Suprapubic skin (tissue), 4 donors: ENCODE data around the gene UBE2J1. TPM values are rescaled to one million over a fixed set of nuclear protein-coding genes. Genes with fewer than 3 reads are reported as not detected.

Experiments
- DNase-seq, 2 donors: peaks; one replicate each; pipeline ENCODE4 v3.0.0-alpha.2; 2019; ENCODE audit warnings: low spot score in 2 of 2
- H3K27ac ChIP-seq: fragments of 200-600 bp; sonication (generic); one replicate; pipeline ENCODE4 v1.5.1; 2019
- H3K27me3 ChIP-seq: fragments of 200-600 bp; sonication (generic); one replicate; pipeline ENCODE4 v1.5.1; 2019
- H3K36me3 ChIP-seq: fragments of 200-600 bp; sonication (generic); one replicate; pipeline ENCODE4 v1.5.1; 2019
- H3K4me1 ChIP-seq: fragments of 200-600 bp; sonication (generic); one replicate; pipeline ENCODE4 v1.5.1; 2019
- H3K4me3 ChIP-seq: fragments of 200-600 bp; sonication (generic); one replicate; pipeline ENCODE4 v1.5.1; 2019; ENCODE audit warnings: mild to moderate bottlenecking
- H3K9me3 ChIP-seq: fragments of 200-600 bp; sonication (generic); one replicate; pipeline ENCODE4 v1.5.1; 2019
- EP300 ChIP-seq: sonication (generic); formaldehyde crosslinking; IDR thresholded peaks from one replicate; pipeline ENCODE4 v1.6.1; 2017; ENCODE audit warnings: antibody characterized with exemption
- POLR2A ChIP-seq, 2 donors: fragments of 450-650 bp; IDR thresholded peaks; one replicate each; pipeline ENCODE4 v1.6.1; 2017; ENCODE audit warnings: antibody characterized with exemption in 2 of 2, mild to moderate bottlenecking in 2 of 2, moderate library complexity in 2 of 2
- POLR2AphosphoS5 ChIP-seq, 3 donors: sonication (generic); formaldehyde crosslinking; IDR thresholded peaks; one replicate each; pipeline ENCODE4 v1.6.1; 2017; ENCODE audit warnings: antibody characterized with exemption in 3 of 3
- WGBS: methylation state at CpG from one replicate; pipeline ENCODE4 v1.1.5; 2018; 5-methylcytosine and 5-hydroxymethylcytosine counted together
- total RNA-seq, 4 donors: library from RNA; depleted of rRNA; stranded (reverse); fragments of >200 nt; gene quantifications; one replicate each; pipeline ENCODE4 v1.1.0, GENCODE V29; 2016
- TF ChIP-seq, protein P1 (sequence below), 2 donors: fragments of 200-600 bp in 1 of 2; fragments of 450-650 bp in 1 of 2; sonication (generic) in 1 of 2; IDR thresholded peaks; one replicate each; pipeline ENCODE4 v1.5.1; 2016 to 2019; ENCODE audit warnings: antibody characterized with exemption in 2 of 2, mild to moderate bottlenecking in 1 of 2, moderate library complexity in 1 of 2

UBE2J1 gene
- total RNA-seq, 4 donors from 2014 or later: 18.7 to 26.1 (median 20.6) TPM

DNA sequence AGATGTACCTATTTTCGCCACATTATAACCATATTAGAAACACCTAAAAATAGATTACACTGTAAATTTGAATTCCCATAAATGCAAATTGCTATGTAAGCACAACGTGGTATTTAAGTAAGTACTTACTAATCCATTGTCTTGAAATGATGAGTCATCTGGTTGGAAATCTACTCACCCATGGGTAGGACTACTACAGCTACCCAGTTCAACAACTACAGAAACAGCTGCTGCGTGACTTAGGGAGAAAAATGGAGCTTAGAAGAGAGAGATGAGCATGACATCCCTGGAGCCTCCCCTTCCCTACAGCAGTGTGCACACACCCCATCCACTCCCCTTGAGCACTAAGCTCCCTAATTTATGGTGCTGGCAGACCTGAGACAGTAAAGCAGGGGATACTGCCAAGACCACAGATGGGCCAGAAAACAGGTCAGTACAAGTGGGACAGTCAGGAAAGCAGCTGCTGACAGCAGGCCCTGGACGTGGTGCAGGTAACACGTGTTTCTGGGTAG, 32.7 kb upstream of the UBE2J1 start:
- TF ChIP-seq POLR2A (IDR thresholded peaks at IDR 0.05): no peak
- TF ChIP-seq EP300: no peak
- TF ChIP-seq, protein P1, sequence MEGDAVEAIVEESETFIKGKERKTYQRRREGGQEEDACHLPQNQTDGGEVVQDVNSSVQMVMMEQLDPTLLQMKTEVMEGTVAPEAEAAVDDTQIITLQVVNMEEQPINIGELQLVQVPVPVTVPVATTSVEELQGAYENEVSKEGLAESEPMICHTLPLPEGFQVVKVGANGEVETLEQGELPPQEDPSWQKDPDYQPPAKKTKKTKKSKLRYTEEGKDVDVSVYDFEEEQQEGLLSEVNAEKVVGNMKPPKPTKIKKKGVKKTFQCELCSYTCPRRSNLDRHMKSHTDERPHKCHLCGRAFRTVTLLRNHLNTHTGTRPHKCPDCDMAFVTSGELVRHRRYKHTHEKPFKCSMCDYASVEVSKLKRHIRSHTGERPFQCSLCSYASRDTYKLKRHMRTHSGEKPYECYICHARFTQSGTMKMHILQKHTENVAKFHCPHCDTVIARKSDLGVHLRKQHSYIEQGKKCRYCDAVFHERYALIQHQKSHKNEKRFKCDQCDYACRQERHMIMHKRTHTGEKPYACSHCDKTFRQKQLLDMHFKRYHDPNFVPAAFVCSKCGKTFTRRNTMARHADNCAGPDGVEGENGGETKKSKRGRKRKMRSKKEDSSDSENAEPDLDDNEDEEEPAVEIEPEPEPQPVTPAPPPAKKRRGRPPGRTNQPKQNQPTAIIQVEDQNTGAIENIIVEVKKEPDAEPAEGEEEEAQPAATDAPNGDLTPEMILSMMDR (IDR thresholded peaks at IDR 0.05): no peak
- TF ChIP-seq POLR2AphosphoS5 (IDR thresholded peaks at IDR 0.05): no peak
- H3K36me3 ChIP-seq: no peaks in the 10 kb centered on the region
- H3K27ac ChIP-seq: peak overlapping the region; percentile 49
- no peak overlapping the region for H3K4me3 ChIP-seq
- DNase-seq: no peak
- peaks cover 6% of the 10 kb centered on the region for H3K4me1 ChIP-seq
- WGBS: 45% methylated on average over 5 of the region's 5 CpGs
- H3K9me3 ChIP-seq: no peaks in the 10 kb centered on the region
- H3K27me3 ChIP-seq: no peaks in the 10 kb centered on the region

DNA sequence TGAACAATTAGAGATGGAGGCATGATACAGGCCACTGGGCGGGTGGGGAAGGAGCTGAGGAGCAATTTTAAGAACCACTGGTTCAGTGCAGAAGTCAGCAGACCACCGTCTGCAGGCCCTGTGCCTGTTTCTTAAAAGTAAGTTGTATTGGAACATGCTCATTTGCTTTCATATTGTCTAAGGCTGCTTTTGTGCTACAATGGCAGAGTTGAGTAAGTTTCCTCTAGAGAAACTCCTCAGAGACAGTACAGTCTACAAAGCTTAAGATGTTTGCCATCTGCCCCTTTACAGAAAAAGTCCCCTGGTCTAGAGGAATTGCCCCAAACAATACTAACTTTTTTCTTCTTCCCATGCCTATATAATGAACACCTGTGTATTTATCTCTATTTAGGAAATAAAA, 28.5 kb upstream of the UBE2J1 start:
- H3K4me3 ChIP-seq: no peak overlapping the region
- H3K4me1 ChIP-seq: peaks cover 10% of the 10 kb centered on the region
- no peaks in the 10 kb centered on the region for H3K9me3 ChIP-seq
- H3K27me3 ChIP-seq: no peaks in the 10 kb centered on the region
- no peak overlapping the region for H3K27ac ChIP-seq
- TF ChIP-seq EP300 (no peak), POLR2AphosphoS5 (IDR thresholded peaks at IDR 0.05) (no peak), POLR2A (IDR thresholded peaks at IDR 0.05) (no peak)
- TF ChIP-seq, protein P1 (IDR thresholded peaks at IDR 0.05): no peak
- no peaks in the 10 kb centered on the region for H3K36me3 ChIP-seq
- 87% methylated on average over 2 of the region's 2 CpGs for WGBS
- no peak for DNase-seq

DNA sequence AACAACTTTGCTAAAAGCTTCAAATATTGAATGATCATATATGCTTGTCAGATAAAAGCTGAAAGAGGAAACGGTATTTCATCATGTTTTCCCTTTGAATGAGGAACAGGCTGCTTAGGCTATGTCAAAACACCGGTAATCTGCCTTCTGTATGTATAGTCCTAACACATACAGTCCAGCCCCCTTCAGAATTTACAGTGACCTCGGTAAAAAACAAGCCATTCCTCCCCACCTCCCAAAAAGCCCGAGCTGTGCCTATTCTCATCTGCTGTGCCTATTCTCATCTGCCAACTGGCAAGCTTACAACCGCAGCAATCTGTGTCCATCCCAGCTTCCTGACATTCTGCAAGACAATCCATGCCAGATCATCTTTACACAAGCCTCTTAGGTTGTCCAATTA, 26.8 kb upstream of the UBE2J1 start:
- H3K9me3 ChIP-seq: no peaks in the 10 kb centered on the region
- WGBS: 51% methylated on average over 5 of the region's 5 CpGs
- no peak overlapping the region for H3K27ac ChIP-seq
- no peaks in the 10 kb centered on the region for H3K27me3 ChIP-seq
- no peak overlapping the region for H3K4me3 ChIP-seq
- no peaks in the 10 kb centered on the region for H3K36me3 ChIP-seq
- peaks cover 4% of the 10 kb centered on the region for H3K4me1 ChIP-seq
- TF ChIP-seq, protein P1 (IDR thresholded peaks at IDR 0.05): no peak
- TF ChIP-seq EP300 (no peak), POLR2AphosphoS5 (IDR thresholded peaks at IDR 0.05) (no peak), POLR2A (IDR thresholded peaks at IDR 0.05) (no peak)
- no peak for DNase-seq

DNA sequence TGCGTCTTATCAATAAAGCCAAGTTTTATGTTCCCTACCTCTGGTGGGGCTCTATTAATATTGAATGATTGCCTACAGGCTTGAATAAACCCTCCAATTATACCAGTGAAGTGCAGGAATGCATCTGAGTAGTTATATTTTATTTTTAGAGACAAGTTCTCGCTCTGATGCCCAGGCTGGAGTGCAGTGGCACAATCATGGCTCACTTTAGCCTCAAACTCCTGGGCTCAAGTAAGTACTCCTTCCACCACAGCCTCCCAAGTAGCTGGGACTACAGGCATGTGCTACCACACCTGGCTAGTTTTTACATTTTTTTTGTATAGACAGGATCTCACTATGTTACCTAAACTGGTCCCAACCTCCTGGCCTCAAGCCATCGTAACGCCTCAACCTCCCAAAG, 26.1 kb upstream of the UBE2J1 start:
- 81% methylated on average over 4 of the region's 4 CpGs for WGBS
- Histone ChIP-seq H3K36me3 (no peaks in the 10 kb centered on the region), H3K4me3 (no peak overlapping the region), H3K27ac (no peak overlapping the region), H3K27me3 (no peaks in the 10 kb centered on the region), H3K4me1 (peaks cover 4% of the 10 kb centered on the region), H3K9me3 (no peaks in the 10 kb centered on the region)
- TF ChIP-seq POLR2AphosphoS5 (IDR thresholded peaks at IDR 0.05) (no peak), EP300 (no peak), POLR2A (IDR thresholded peaks at IDR 0.05) (no peak)
- TF ChIP-seq, protein P1 (IDR thresholded peaks at IDR 0.05): no peak
- no peak for DNase-seq

DNA sequence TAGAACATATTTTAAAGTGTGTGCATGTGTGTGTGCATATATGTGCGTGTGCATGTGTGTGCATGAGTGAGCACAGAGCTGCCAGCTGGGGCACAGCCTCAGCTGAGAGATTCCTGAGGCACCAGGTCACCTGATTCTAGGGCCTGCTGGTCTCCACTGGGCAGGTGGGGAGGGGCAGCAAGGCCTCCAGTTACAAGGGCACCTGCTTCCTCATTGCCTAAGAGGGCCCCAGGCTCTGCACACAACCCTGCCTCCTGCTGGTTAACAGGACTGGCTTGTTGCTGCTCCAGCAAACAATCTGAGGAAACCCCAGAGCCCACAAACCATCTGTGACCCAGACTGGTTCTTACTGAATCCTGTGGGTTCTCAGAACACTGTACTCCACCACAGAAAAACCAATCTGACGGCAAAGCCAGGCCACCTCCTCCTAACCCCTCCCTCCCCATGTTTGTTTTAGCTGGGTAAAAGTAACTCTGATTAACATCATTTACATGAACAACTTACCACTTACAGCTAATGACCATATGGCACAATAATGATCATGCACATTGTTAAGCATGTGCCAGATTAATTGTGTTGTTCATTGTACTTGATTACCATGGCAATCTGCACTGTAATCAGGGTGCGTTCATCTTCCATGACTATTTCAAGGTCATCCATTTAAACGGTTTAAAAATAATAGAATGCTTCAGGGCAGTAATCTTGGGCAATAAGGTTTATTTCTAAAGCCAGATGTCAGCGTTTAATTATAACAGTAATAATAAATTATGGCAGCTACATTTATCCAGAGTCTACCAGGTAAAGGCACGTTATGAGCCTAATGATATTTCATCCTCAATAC, 23.1 kb upstream of the UBE2J1 start:
- H3K27ac ChIP-seq: no peak overlapping the region
- 35% methylated on average over 6 of the region's 6 CpGs for WGBS
- DNase-seq: no peak
- no peaks in the 10 kb centered on the region for H3K9me3 ChIP-seq
- TF ChIP-seq POLR2A (IDR thresholded peaks at IDR 0.05): no peak
- TF ChIP-seq, protein P1 (IDR thresholded peaks at IDR 0.05): no peak
- no peak for TF ChIP-seq EP300
- TF ChIP-seq POLR2AphosphoS5 (IDR thresholded peaks at IDR 0.05): no peak
- peaks cover 11% of the 10 kb centered on the region for H3K4me1 ChIP-seq
- H3K27me3 ChIP-seq: no peaks in the 10 kb centered on the region
- H3K36me3 ChIP-seq: no peaks in the 10 kb centered on the region
- no peak overlapping the region for H3K4me3 ChIP-seq
